Glutamatergic neuron (in vitro differentiated cells): ENCODE measurements around the gene ABCC5. TPM values are rescaled to one million over a fixed set of nuclear protein-coding genes. Genes with fewer than 3 reads are reported as not detected.
"Not testable (repeated sequence)": the region's sequence is repeated elsewhere in the genome, so short reads cannot be mapped to it uniquely, and the experiment has no call there.

Experiments
- DNase-seq: peaks from one replicate; pipeline ENCODE4 v3.0.0; 2022
- H3K27ac Mint-ChIP-seq: one replicate; pipeline ENCODE4 v1.8.0; 2020; ENCODE audit warnings: mild to moderate bottlenecking, mixed read lengths, inconsistent platforms; ENCODE audit not compliant: unreplicated experiment
- H3K27me3 Mint-ChIP-seq: one replicate; pipeline ENCODE4 v1.8.0; 2020; ENCODE audit warnings: mild to moderate bottlenecking, moderate library complexity, mixed read lengths, inconsistent platforms; ENCODE audit not compliant: unreplicated experiment
- H3K36me3 Mint-ChIP-seq: one replicate; pipeline ENCODE4 v1.8.0; 2020; ENCODE audit warnings: mild to moderate bottlenecking, mixed read lengths, inconsistent platforms; ENCODE audit not compliant: unreplicated experiment
- H3K4me1 Mint-ChIP-seq: one replicate; pipeline ENCODE4 v1.8.0; 2020; ENCODE audit warnings: mild to moderate bottlenecking, low read depth, mixed read lengths, inconsistent platforms; ENCODE audit not compliant: unreplicated experiment
- H3K4me3 Mint-ChIP-seq: one replicate; pipeline ENCODE4 v1.8.0; 2020; ENCODE audit warnings: mild to moderate bottlenecking, mixed read lengths, inconsistent platforms; ENCODE audit not compliant: unreplicated experiment
- H3K9me3 Mint-ChIP-seq: one replicate; pipeline ENCODE4 v1.8.0; 2020; ENCODE audit warnings: mild to moderate bottlenecking, moderate library complexity, mixed read lengths, inconsistent platforms; ENCODE audit not compliant: unreplicated experiment
- CTCF ChIP-seq: fragments of 200-600 bp; sonication (generic); IDR thresholded peaks from one replicate; pipeline ENCODE4 v1.5.0; 2021; ENCODE audit not compliant: partially characterized antibody, unreplicated experiment
- total RNA-seq: library from RNA; stranded (reverse); fragmentation: NEBNext Ultra II Directional; extraction: Animal tissue kit (Norgen Biotek cat#: 25700); gene quantifications from one replicate; pipeline ENCODE4 v1.2.1, GENCODE V29; 2021; ENCODE audit not compliant: unreplicated experiment

ABCC5 gene
- total RNA-seq, 1 donor from 2014 or later: 134 TPM

- no peak for TF ChIP-seq CTCF
- Mint-ChIP-seq H3K9me3 (peaks cover 2% of the 10 kb centered on the region), H3K27ac (no peak overlapping the region), H3K4me3 (no peak overlapping the region), H3K4me1 (no peaks in the 10 kb centered on the region), H3K36me3 (no peaks in the 10 kb centered on the region), H3K27me3 (peaks cover 7% of the 10 kb centered on the region)
- DNase-seq: no peak
These were observed 12.9 kb upstream of the ABCC5 start for GRCh38 chr3:184030536-184030935.

DNA sequence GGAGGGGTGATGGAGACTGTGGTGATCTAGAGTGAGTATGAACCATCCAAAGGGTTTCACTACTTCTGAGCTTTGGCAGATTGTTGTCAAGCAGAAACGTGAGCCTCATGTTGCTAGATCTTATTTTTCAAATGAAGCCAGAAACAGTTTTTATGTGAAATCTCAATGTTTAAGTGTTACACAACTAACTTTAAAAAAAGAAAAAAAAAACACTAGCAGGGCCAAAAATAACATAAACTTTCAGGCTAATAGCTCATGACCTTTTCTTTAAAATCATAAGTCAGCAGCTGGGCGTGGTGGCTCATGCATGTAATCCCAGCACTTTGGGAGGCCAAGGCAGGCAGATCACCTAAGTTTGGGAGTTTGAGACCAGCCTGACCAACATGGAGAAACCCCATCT is 11.8 kb upstream of the ABCC5 start:
- no peak overlapping the region for H3K27ac Mint-ChIP-seq
- H3K27me3 Mint-ChIP-seq: peaks cover 7% of the 10 kb centered on the region
- H3K9me3 Mint-ChIP-seq: peaks cover 4% of the 10 kb centered on the region
- no peak for TF ChIP-seq CTCF
- no peaks in the 10 kb centered on the region for H3K36me3 Mint-ChIP-seq
- H3K4me3 Mint-ChIP-seq: no peak overlapping the region
- H3K4me1 Mint-ChIP-seq: peaks cover 1% of the 10 kb centered on the region
- no peak for DNase-seq

DNA sequence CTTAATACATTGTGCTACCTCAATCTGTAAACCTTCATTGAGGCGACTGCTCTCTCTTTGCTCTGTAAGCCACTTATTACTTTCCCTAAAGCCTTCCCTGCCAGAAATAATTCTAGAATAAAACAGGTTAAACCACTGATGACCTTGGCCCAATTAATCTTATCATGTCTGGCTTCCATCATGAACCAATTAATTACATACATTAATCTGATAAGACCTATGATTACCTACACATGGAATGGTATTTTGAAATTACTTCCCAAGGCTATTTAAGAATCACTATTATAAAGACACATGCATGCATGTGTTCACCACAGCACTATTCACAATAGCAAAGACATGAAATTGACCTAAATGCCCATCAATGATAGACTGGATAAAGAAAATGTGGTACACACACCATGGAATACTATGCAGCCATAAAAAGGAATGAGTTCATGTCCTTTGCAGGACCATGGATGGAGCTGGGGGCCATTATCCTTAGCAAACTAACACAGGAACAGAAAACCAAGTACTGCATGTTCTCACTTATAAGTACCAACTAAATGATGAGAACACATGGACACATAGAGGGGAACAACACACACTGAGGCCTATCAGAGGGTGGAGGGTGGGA is 10.7 kb upstream of the ABCC5 start:
- H3K36me3 Mint-ChIP-seq, H3K27me3 Mint-ChIP-seq: not testable (repeated sequence)

GRCh38 chr3:184025256-184025655 is 7.6 kb upstream of the ABCC5 start:
- not testable (repeated sequence) for H3K4me1 Mint-ChIP-seq, H3K27me3 Mint-ChIP-seq, H3K9me3 Mint-ChIP-seq, H3K4me3 Mint-ChIP-seq, H3K36me3 Mint-ChIP-seq, DNase-seq
- H3K27ac Mint-ChIP-seq: peak overlapping the region; percentile 38

More for the DNA sequence above, 10.7 kb upstream of the ABCC5 start:
- H3K27ac Mint-ChIP-seq, H3K4me1 Mint-ChIP-seq, DNase-seq, H3K9me3 Mint-ChIP-seq, H3K4me3 Mint-ChIP-seq: not testable (repeated sequence)

GRCh38 chr3:184022323-184022722 is 4.6 kb upstream of the ABCC5 start:
- no peaks in the 10 kb centered on the region for H3K36me3 Mint-ChIP-seq

More at GRCh38 chr3:184022323-184022722, 4.6 kb upstream of the ABCC5 start:
- no peak overlapping the region for H3K27ac Mint-ChIP-seq
- H3K4me1 Mint-ChIP-seq: peaks cover 5% of the 10 kb centered on the region
- peaks cover 7% of the 10 kb centered on the region for H3K9me3 Mint-ChIP-seq
- DNase-seq: no peak
- H3K27me3 Mint-ChIP-seq: peaks cover 3% of the 10 kb centered on the region
- TF ChIP-seq CTCF: no peak
- H3K4me3 Mint-ChIP-seq: no peak overlapping the region
